SK-N-SH (cell line): Measurements from ENCODE around the gene TRIP6. TPM values are rescaled to one million over a fixed set of nuclear protein-coding genes. Genes with fewer than 3 reads are reported as not detected.

Experiments
- CTCF ChIA-PET: fragments of 300-600, 350-600 bp; formaldehyde crosslinking; extraction: SDS; loops from one replicate; lab custom pipeline; 2021; lab: Yijun Ruan, JAX
- POLR2A ChIA-PET: fragments of 350-600 bp; sonication (Branson Sonifier 250); formaldehyde crosslinking; extraction: SDS; loops from one replicate; lab custom pipeline; 2020; ENCODE audit warnings: antibody characterized with exemption, inconsistent platforms; lab: Yijun Ruan, JAX
- DNase-seq: peaks from one replicate; pipeline ENCODE4 v3.0.0; 2012
- H2AFZ ChIP-seq: fragments of 200-600 bp; sonication (generic); 2 replicates; pipeline ENCODE4 v1.8.1; 2016; ENCODE audit warnings: antibody characterized with exemption, mild to moderate bottlenecking, low read depth
- H3F3A ChIP-seq: fragments of 200-600 bp; sonication (generic); replicated peaks from 2 replicates; pipeline ENCODE3; 2016; ENCODE audit warnings: antibody characterized with exemption, mild to moderate bottlenecking; ENCODE audit not compliant: insufficient read depth
- H3K27ac ChIP-seq, 2 experiments: fragments of 200-500 bp in 1 of 2; fragments of 200-600 bp in 1 of 2; sonication (Bioruptor generic) in 1 of 2; sonication (generic), shearing (Covaris generic) in 1 of 2; 2 replicates each; pipeline versions ENCODE4 v1.5.1 to v1.6.1; 2014 to 2016; ENCODE audit warnings: low read depth in 2 of 2, inconsistent platforms in 1 of 2, low read length in 1 of 2, mild to moderate bottlenecking in 1 of 2, mixed read lengths in 1 of 2
- H3K27me3 ChIP-seq: fragments of 200-600 bp; sonication (generic), shearing (Covaris generic); 2 replicates; pipeline ENCODE4 v1.6.1; 2016; ENCODE audit warnings: mixed run types; ENCODE audit not compliant: insufficient read depth
- H3K36me3 ChIP-seq, 2 experiments: fragments of 200-500 bp in 1 of 2; fragments of 200-600 bp in 1 of 2; sonication (Bioruptor generic) in 1 of 2; sonication (generic) in 1 of 2; replicated peaks in 1 of 2; 2 replicates each; pipeline versions ENCODE3 to v1.5.1; 2014 to 2016; ENCODE audit warnings: low read length in 1 of 2, mild to moderate bottlenecking in 1 of 2; ENCODE audit not compliant: insufficient read depth in 2 of 2, control insufficient read depth in 1 of 2
- H3K4me1 ChIP-seq, 2 experiments: fragments of 200-500 bp in 1 of 2; fragments of 200-600 bp in 1 of 2; sonication (Bioruptor generic) in 1 of 2; sonication (generic), shearing (Covaris generic) in 1 of 2; 2 replicates each; pipeline versions ENCODE4 v1.5.1 to v1.6.1; 2014 to 2016; ENCODE audit warnings: low read depth in 1 of 2, low read length in 1 of 2, mixed run types in 1 of 2; ENCODE audit not compliant: insufficient read depth in 2 of 2, control insufficient read depth in 1 of 2
- H3K4me2 ChIP-seq: fragments of 200-600 bp; sonication (generic), shearing (Covaris generic); 2 replicates; pipeline ENCODE4 v1.6.1; 2017; ENCODE audit warnings: mixed run types
- H3K4me3 ChIP-seq, 2 experiments: fragments of 200-500 bp in 1 of 2; fragments of 200-600 bp in 1 of 2; sonication (Bioruptor generic) in 1 of 2; sonication (generic), shearing (Covaris generic) in 1 of 2; 2 replicates each; pipeline versions ENCODE4 v1.5.1 to v1.8.1; 2014 to 2016; ENCODE audit warnings: low read depth in 2 of 2, inconsistent platforms in 1 of 2, low read length in 1 of 2, mild to moderate bottlenecking in 1 of 2, mixed read lengths in 1 of 2, moderate library complexity in 1 of 2
- H3K79me2 ChIP-seq: fragments of 200-600 bp; sonication (generic); 2 replicates; pipeline ENCODE4 v1.8.1; 2017; ENCODE audit warnings: mild to moderate bottlenecking; ENCODE audit not compliant: insufficient read depth
- H3K9ac ChIP-seq: fragments of 200-600 bp; sonication (generic); 2 replicates; pipeline ENCODE4 v1.6.1; 2017; ENCODE audit warnings: mixed run types
- H3K9me2 ChIP-seq: fragments of 200-600 bp; sonication (generic); 2 replicates; pipeline ENCODE4 v1.6.1; 2017; ENCODE audit warnings: mixed run types
- H3K9me3 ChIP-seq: fragments of 200-600 bp; sonication (generic); 2 replicates; pipeline ENCODE4 v1.6.1; 2017; ENCODE audit warnings: mixed run types, mild to moderate bottlenecking, moderate library complexity
- H4K20me1 ChIP-seq: fragments of 200-600 bp; sonication (generic); 2 replicates; pipeline ENCODE4 v1.6.1; 2017; ENCODE audit warnings: mild to moderate bottlenecking, mixed run types; ENCODE audit not compliant: insufficient read depth
- CHD2 ChIP-seq: fragments of 150-350 bp; IDR thresholded peaks from 2 replicates; pipeline ENCODE4 v1.6.1; 2018; ENCODE audit warnings: low read length; ENCODE audit not compliant: partially characterized antibody
- ELF1 ChIP-seq: IDR thresholded peaks from 2 replicates; pipeline ENCODE4 v1.4.0; 2012
- EP300 ChIP-seq, 2 experiments: IDR thresholded peaks; 2 replicates each; pipeline versions ENCODE4 v1.4.0 to v1.6.1; 2012; ENCODE audit warnings: borderline replicate concordance in 1 of 2, low read depth in 1 of 2, low read length in 1 of 2
- JUND ChIP-seq: IDR thresholded peaks from 2 replicates; pipeline ENCODE4 v1.4.0; 2012
- MEF2A ChIP-seq: IDR thresholded peaks from 2 replicates; pipeline ENCODE4 v1.4.0; 2012; ENCODE audit warnings: low read depth, borderline replicate concordance
- NFIC ChIP-seq: IDR thresholded peaks from 2 replicates; pipeline ENCODE4 v1.4.0; 2012; ENCODE audit warnings: borderline replicate concordance
- NRF1 ChIP-seq: IDR thresholded peaks from 2 replicates; pipeline ENCODE4 v1.6.1; 2012; ENCODE audit warnings: low read depth, mild to moderate bottlenecking, low read length
- RAD21 ChIP-seq: IDR thresholded peaks from 2 replicates; pipeline ENCODE4 v1.6.1; 2012; ENCODE audit warnings: mild to moderate bottlenecking, low read length
- YY1 ChIP-seq: IDR thresholded peaks from 2 replicates; pipeline ENCODE4 v1.4.0; 2012; ENCODE audit warnings: low read depth, mild to moderate bottlenecking
- WGBS: methylation state at CpG from one replicate; pipeline ENCODE4 v1.1.6; 2017; ENCODE audit warnings: low lambda C conversion rate; 5-methylcytosine and 5-hydroxymethylcytosine counted together
- polyA plus RNA-seq, 3 experiments: library from polyadenylated mRNA; depleted of rRNA; stranded (reverse); fragments of >200 nt; gene quantifications; 2 replicates each; pipeline ENCODE4 v1.2.3, GENCODE V29; 2012
- TF ChIP-seq, protein P1 (sequence below): IDR thresholded peaks from 2 replicates; pipeline ENCODE4 v1.4.0; 2012; ENCODE audit warnings: low read depth
- TF ChIP-seq, protein P2 (sequence below): IDR thresholded peaks from 2 replicates; pipeline ENCODE4; 2012
- TF ChIP-seq, protein P3 (sequence below): IDR thresholded peaks from 2 replicates; pipeline ENCODE4 v1.4.0; 2012; ENCODE audit warnings: low read depth, borderline replicate concordance
- TF ChIP-seq, protein P4 (sequence below): fragments of 150-350 bp; IDR thresholded peaks from 2 replicates; pipeline ENCODE4 v1.6.1; 2016; ENCODE audit warnings: mild to moderate bottlenecking, low read depth, low read length
- TF ChIP-seq, protein P5 (sequence below): IDR thresholded peaks from 2 replicates; pipeline ENCODE4 v1.6.1; 2012; ENCODE audit warnings: mild to moderate bottlenecking, low read depth, low read length, moderate library complexity
- TF ChIP-seq, protein P6 (sequence below): IDR thresholded peaks from 2 replicates; pipeline ENCODE4 v1.4.0; 2012; ENCODE audit warnings: low read depth, borderline replicate concordance

TRIP6 gene
- polyA plus RNA-seq, 1 of the 3 experiments (the other 2 are of a cell fraction): 6.5 TPM

DNA sequence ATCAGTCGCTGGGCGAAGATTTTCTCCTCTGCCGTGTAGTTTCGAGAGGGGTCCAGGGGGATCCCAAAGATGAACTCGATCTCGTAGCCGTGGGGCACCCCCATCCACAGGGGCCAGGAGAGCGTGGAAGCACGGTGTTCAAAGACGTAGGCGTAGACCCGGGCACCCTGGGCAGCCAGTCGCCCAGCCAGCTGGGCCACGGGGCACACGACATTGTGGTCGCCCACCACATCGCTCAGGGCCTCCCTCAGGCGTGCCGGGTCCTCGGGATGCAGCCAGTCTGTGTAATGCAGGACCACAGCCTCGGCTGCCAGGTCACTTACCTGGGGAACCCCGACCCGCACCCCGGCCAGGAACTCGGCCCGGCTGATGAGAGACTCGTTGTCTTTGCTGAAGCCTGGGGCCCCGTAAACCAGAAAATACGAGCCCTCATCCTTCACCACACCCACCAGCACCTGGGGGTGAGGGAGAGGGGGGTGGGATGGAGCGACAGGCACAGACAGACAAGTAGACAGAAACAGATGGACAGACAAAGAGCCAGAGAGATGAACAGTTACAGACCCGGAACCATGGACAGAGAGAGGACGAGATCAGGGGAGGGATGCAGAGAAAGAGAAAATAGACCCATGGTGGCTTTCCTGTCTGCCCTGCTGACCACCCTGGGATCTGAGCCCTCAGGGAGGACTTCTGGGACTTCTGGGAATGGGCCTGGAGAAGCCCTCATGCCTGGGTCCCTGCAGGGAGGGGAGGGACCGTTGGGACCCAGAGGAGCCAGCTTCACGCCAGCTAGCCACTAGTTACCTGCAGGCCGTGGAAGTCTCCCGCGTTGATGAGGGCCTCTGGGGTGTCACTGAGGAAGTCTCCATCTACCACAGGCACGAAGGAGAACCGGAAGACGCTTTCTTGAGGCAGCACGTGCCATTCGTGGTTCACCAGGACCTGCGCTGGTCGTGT is 25.5 kb downstream of the TRIP6 start:
- Histone ChIP-seq H3K9ac (no peak overlapping the region), H3K79me2 (peaks cover 18% of the 10 kb centered on the region), H3K27me3 (peaks cover 20% of the 10 kb centered on the region), H3K27ac (no peak overlapping the region), H3K9me3 (no peaks in the 10 kb centered on the region), H3F3A (peaks cover 15% of the 10 kb centered on the region), H3K36me3 (peaks cover 5 to 13% of the 10 kb centered on the region in 2 experiments), H4K20me1 (no peaks in the 10 kb centered on the region), H3K9me2 (no peaks in the 10 kb centered on the region), H3K4me3 (no peak overlapping the region), H3K4me2 (no peak overlapping the region), H3K4me1 (peaks cover 7 to 37% of the 10 kb centered on the region in 2 experiments), H2AFZ (no peak overlapping the region)
- ChIA-PET POLR2A (interaction anchor here (0.6 kb wide), 1 partner anchor 202 kb away, joined by 3 read pairs; no protein-coding TSS in a partner anchor), CTCF (interaction anchor here (1.3 to 3.8 kb wide), 7 partner anchors 17 to 186 kb away, joined by 4 to 69 read pairs (median 18); partner anchors contain the start of genes SLC12A9 and SRRT)
- TF ChIP-seq JUND (no peak), YY1 (no peak), EP300 (IDR thresholded peaks at IDR 0.05; ENCODE audit: borderline replicate concordance in 1 of 2, low read depth in 1 of 2, low read length in 1 of 2) (no peak), CHD2 (no peak), NRF1 (no peak), NFIC (no peak), MEF2A (no peak), ELF1 (no peak), RAD21 (no peak)
- TF ChIP-seq, protein P1, sequence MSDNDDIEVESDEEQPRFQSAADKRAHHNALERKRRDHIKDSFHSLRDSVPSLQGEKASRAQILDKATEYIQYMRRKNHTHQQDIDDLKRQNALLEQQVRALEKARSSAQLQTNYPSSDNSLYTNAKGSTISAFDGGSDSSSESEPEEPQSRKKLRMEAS: no peak
- TF ChIP-seq, protein P2, sequence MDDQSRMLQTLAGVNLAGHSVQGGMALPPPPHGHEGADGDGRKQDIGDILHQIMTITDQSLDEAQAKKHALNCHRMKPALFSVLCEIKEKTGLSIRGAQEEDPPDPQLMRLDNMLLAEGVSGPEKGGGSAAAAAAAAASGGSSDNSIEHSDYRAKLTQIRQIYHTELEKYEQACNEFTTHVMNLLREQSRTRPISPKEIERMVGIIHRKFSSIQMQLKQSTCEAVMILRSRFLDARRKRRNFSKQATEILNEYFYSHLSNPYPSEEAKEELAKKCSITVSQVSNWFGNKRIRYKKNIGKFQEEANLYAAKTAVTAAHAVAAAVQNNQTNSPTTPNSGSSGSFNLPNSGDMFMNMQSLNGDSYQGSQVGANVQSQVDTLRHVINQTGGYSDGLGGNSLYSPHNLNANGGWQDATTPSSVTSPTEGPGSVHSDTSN: no peak
- TF ChIP-seq, protein P3, sequence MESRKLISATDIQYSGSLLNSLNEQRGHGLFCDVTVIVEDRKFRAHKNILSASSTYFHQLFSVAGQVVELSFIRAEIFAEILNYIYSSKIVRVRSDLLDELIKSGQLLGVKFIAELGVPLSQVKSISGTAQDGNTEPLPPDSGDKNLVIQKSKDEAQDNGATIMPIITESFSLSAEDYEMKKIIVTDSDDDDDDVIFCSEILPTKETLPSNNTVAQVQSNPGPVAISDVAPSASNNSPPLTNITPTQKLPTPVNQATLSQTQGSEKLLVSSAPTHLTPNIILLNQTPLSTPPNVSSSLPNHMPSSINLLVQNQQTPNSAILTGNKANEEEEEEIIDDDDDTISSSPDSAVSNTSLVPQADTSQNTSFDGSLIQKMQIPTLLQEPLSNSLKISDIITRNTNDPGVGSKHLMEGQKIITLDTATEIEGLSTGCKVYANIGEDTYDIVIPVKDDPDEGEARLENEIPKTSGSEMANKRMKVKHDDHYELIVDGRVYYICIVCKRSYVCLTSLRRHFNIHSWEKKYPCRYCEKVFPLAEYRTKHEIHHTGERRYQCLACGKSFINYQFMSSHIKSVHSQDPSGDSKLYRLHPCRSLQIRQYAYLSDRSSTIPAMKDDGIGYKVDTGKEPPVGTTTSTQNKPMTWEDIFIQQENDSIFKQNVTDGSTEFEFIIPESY: no peak
- TF ChIP-seq, protein P4, sequence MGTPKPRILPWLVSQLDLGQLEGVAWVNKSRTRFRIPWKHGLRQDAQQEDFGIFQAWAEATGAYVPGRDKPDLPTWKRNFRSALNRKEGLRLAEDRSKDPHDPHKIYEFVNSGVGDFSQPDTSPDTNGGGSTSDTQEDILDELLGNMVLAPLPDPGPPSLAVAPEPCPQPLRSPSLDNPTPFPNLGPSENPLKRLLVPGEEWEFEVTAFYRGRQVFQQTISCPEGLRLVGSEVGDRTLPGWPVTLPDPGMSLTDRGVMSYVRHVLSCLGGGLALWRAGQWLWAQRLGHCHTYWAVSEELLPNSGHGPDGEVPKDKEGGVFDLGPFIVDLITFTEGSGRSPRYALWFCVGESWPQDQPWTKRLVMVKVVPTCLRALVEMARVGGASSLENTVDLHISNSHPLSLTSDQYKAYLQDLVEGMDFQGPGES: no peak
- TF ChIP-seq, protein P5, sequence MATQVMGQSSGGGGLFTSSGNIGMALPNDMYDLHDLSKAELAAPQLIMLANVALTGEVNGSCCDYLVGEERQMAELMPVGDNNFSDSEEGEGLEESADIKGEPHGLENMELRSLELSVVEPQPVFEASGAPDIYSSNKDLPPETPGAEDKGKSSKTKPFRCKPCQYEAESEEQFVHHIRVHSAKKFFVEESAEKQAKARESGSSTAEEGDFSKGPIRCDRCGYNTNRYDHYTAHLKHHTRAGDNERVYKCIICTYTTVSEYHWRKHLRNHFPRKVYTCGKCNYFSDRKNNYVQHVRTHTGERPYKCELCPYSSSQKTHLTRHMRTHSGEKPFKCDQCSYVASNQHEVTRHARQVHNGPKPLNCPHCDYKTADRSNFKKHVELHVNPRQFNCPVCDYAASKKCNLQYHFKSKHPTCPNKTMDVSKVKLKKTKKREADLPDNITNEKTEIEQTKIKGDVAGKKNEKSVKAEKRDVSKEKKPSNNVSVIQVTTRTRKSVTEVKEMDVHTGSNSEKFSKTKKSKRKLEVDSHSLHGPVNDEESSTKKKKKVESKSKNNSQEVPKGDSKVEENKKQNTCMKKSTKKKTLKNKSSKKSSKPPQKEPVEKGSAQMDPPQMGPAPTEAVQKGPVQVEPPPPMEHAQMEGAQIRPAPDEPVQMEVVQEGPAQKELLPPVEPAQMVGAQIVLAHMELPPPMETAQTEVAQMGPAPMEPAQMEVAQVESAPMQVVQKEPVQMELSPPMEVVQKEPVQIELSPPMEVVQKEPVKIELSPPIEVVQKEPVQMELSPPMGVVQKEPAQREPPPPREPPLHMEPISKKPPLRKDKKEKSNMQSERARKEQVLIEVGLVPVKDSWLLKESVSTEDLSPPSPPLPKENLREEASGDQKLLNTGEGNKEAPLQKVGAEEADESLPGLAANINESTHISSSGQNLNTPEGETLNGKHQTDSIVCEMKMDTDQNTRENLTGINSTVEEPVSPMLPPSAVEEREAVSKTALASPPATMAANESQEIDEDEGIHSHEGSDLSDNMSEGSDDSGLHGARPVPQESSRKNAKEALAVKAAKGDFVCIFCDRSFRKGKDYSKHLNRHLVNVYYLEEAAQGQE: no peak
- TF ChIP-seq, protein P6, sequence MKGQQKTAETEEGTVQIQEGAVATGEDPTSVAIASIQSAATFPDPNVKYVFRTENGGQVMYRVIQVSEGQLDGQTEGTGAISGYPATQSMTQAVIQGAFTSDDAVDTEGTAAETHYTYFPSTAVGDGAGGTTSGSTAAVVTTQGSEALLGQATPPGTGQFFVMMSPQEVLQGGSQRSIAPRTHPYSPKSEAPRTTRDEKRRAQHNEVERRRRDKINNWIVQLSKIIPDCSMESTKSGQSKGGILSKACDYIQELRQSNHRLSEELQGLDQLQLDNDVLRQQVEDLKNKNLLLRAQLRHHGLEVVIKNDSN: no peak
- WGBS: 91% methylated on average over 35 of the region's 44 CpGs
- no peak for DNase-seq
